SU-DHL-6 (cell line): ENCODE data around the gene AK9.

Experiments used
- CTCF ChIP-seq: fragments of 200-600 bp; sonication (generic); IDR thresholded peaks from one replicate; pipeline ENCODE4 v1.5.1; 2017; ENCODE audit warnings: antibody characterized with exemption, mild to moderate bottlenecking, low read length, moderate library complexity; ENCODE audit not compliant: insufficient read depth, poor library complexity, severe bottlenecking
- EZH2phosphoT487 ChIP-seq: fragments of 200-600 bp; sonication (generic), shearing (Covaris generic); conservative IDR thresholded peaks from 2 replicates; pipeline ENCODE4 v1.6.1; 2018; ENCODE audit warnings: mild to moderate bottlenecking, antibody characterized with exemption, low read length, moderate library complexity, mixed read lengths

- TF ChIP-seq CTCF, result no peak
- no peak for TF ChIP-seq EZH2phosphoT487
These were observed 10.2 kb upstream of the AK9 start for GRCh38 chr6:109701221-109701620.
